Liver (tissue), 9 donors: ENCODE data around the gene TMEM59. TPM values are rescaled to one million over a fixed set of nuclear protein-coding genes. Genes with fewer than 3 reads are reported as not detected.

Experiments used
- DNase-seq: peaks from one replicate; pipeline ENCODE4 v3.0.0-alpha.2; 2017; ENCODE audit warnings: low spot score
- H3K27ac ChIP-seq, 2 donors: one replicate each; pipeline ENCODE4 v1.7.0; 2013; ENCODE audit warnings: inconsistent platforms in 2 of 2, low read length in 2 of 2, control low read depth in 1 of 2, low read depth in 1 of 2, mild to moderate bottlenecking in 1 of 2
- H3K27me3 ChIP-seq, 4 donors: one replicate each; pipeline versions ENCODE4 v1.6.1 to v1.7.0; 2013; ENCODE audit warnings: low read length in 3 of 4, inconsistent platforms in 1 of 4, mild to moderate bottlenecking in 1 of 4, moderate library complexity in 1 of 4; ENCODE audit not compliant: control insufficient read depth in 4 of 4, insufficient read depth in 4 of 4
- H3K36me3 ChIP-seq, 4 donors: one replicate each; pipeline versions ENCODE4 v1.6.1 to v1.7.0; 2013; ENCODE audit warnings: low read length in 3 of 4, mild to moderate bottlenecking in 3 of 4, low read depth in 1 of 4, moderate library complexity in 1 of 4; ENCODE audit not compliant: control insufficient read depth in 4 of 4, insufficient read depth in 3 of 4
- H3K4me1 ChIP-seq, 4 donors: one replicate each; pipeline versions ENCODE4 v1.6.1 to v1.7.0; 2013; ENCODE audit warnings: low read length in 3 of 4, mild to moderate bottlenecking in 3 of 4, moderate library complexity in 1 of 4; ENCODE audit not compliant: control insufficient read depth in 4 of 4, insufficient read depth in 4 of 4
- H3K4me3 ChIP-seq, 3 donors: one replicate each; pipeline versions ENCODE4 v1.6.1 to v1.7.0; 2013; ENCODE audit warnings: low read length in 3 of 3, control low read depth in 1 of 3, low read depth in 1 of 3, mild to moderate bottlenecking in 1 of 3
- H3K9ac ChIP-seq, 2 donors: one replicate each; pipeline ENCODE4 v1.7.0; 2013; ENCODE audit warnings: low read length in 2 of 2, mild to moderate bottlenecking in 2 of 2, moderate library complexity in 2 of 2, control low read depth in 1 of 2, low read depth in 1 of 2
- H3K9me3 ChIP-seq, 4 donors: one replicate each; pipeline versions ENCODE4 v1.6.1 to v1.7.0; 2013; ENCODE audit warnings: low read length in 3 of 4; ENCODE audit not compliant: control insufficient read depth in 4 of 4
- EGR1 ChIP-seq, 2 donors: IDR thresholded peaks; 2 replicates each; pipeline ENCODE4 v1.6.1; 2016 to 2018; ENCODE audit warnings: antibody characterized with exemption in 2 of 2, low read depth in 2 of 2
- FOXA1 ChIP-seq: IDR thresholded peaks from 2 replicates; pipeline ENCODE4 v1.6.1; 2016; ENCODE audit warnings: antibody characterized with exemption
- FOXA2 ChIP-seq: IDR thresholded peaks from 2 replicates; pipeline ENCODE4 v1.6.1; 2016; ENCODE audit warnings: antibody characterized with exemption
- GABPA ChIP-seq, 2 donors: IDR thresholded peaks in 1 of 2; conservative IDR thresholded peaks in 1 of 2; 2 replicates each; pipeline ENCODE4 v1.6.1; 2016; ENCODE audit warnings: antibody characterized with exemption in 2 of 2, mild to moderate bottlenecking in 1 of 2, moderate library complexity in 1 of 2
- HNF4A ChIP-seq, 2 donors: conservative IDR thresholded peaks; 2 replicates each; pipeline ENCODE4 v1.6.1; 2016; ENCODE audit warnings: antibody characterized with exemption in 2 of 2, mild to moderate bottlenecking in 2 of 2
- HNF4G ChIP-seq: IDR thresholded peaks from 2 replicates; pipeline ENCODE4 v1.6.1; 2016; ENCODE audit warnings: antibody characterized with exemption
- NR2F2 ChIP-seq: IDR thresholded peaks from 2 replicates; pipeline ENCODE4 v1.6.1; 2016; ENCODE audit warnings: antibody characterized with exemption
- RAD21 ChIP-seq, 2 donors: IDR thresholded peaks; 2 replicates each; pipeline ENCODE4 v1.6.1; 2016; ENCODE audit warnings: antibody characterized with exemption in 2 of 2, mild to moderate bottlenecking in 2 of 2
- RXRA ChIP-seq, 2 donors: IDR thresholded peaks; 2 replicates each; pipeline ENCODE4 v1.6.1; 2017 to 2018; ENCODE audit warnings: antibody characterized with exemption in 2 of 2, mild to moderate bottlenecking in 1 of 2
- SP1 ChIP-seq: IDR thresholded peaks from 2 replicates; pipeline ENCODE4 v1.6.1; 2018; ENCODE audit warnings: antibody characterized with exemption, mild to moderate bottlenecking
- TAF1 ChIP-seq: conservative IDR thresholded peaks from 2 replicates; pipeline ENCODE4 v1.6.1; 2016; ENCODE audit warnings: antibody characterized with exemption, mild to moderate bottlenecking
- WGBS: extraction: QIAGEN DNeasy Blood & Tissue Kit; methylation state at CpG from one replicate; pipeline ENCODE4 v1.1.7; 2013; 5-methylcytosine and 5-hydroxymethylcytosine counted together
- polyA plus RNA-seq, 2 donors: library from polyadenylated mRNA; stranded (reverse) in 1 of 2; unstranded in 1 of 2; fragments of 200-250 nt in 1 of 2; fragments of >200 nt in 1 of 2; fragmentation: Nextera tagmentation in 1 of 2; extraction: Ambion mirVana in 1 of 2; gene quantifications; one replicate each; pipeline versions ENCODE4 v1.2.1 to v1.2.3, GENCODE V29; 2013 to 2015
- total RNA-seq, 2 donors: library from RNA; depleted of rRNA; stranded (reverse); fragments of >200 nt; gene quantifications; one replicate each; pipeline ENCODE4 v1.2.3, GENCODE V29; 2014
- TF ChIP-seq, protein P1 (sequence below): fragments of 150-350 bp; IDR thresholded peaks from 2 replicates; pipeline ENCODE4 v1.5.1; 2017; ENCODE audit warnings: improper control_type of control experiment, low read depth, low read length; ENCODE audit not compliant: missing input control
- TF ChIP-seq, protein P2 (sequence below): IDR thresholded peaks from 2 replicates; pipeline ENCODE4 v1.6.1; 2016; ENCODE audit warnings: antibody characterized with exemption
- TF ChIP-seq, protein P3 (sequence below): IDR thresholded peaks from 2 replicates; pipeline ENCODE4 v1.6.1; 2016; ENCODE audit warnings: antibody characterized with exemption
- TF ChIP-seq, protein P4 (sequence below): IDR thresholded peaks from 2 replicates; pipeline ENCODE4 v1.6.1; 2016; ENCODE audit warnings: antibody characterized with exemption
- donor health status: healthy.
- donor health status: healthy.
- donor health status: healthy.
- donor health status: healthy.
- donor health status: healthy.

TMEM59 gene
- total and polyA plus RNA-seq, 4 donors, result 255 to 436 (median 279) TPM

DNA sequence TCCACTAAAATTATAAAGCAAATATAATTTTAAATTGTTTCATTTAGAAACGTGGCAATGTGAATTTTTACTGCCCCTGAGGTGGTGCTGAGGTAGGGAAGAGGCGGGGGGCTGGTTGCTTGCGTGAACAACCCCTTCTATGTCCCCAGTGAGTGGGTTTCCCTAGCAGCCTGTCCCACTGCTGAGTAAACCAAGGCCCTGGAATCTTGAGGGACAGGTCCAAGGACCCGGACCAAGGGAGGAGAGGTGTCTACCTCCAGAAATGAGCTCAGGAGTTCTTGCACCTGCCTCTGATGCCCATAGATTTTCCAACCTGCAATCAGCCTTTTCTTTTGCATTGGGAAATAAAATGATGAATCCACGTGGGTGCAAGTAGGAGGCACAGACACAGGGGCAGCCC lies 34.4 kb downstream of the TMEM59 start (continued):
- no peak for TF ChIP-seq GABPA (IDR thresholded peaks at IDR 0.05 in 1 of 2, conservative IDR thresholded peaks at IDR 0.05 in 1 of 2)
- no peak for TF ChIP-seq EGR1 (IDR thresholded peaks at IDR 0.05; ENCODE audit: low read depth in 2 of 2)
- TF ChIP-seq, protein P1, sequence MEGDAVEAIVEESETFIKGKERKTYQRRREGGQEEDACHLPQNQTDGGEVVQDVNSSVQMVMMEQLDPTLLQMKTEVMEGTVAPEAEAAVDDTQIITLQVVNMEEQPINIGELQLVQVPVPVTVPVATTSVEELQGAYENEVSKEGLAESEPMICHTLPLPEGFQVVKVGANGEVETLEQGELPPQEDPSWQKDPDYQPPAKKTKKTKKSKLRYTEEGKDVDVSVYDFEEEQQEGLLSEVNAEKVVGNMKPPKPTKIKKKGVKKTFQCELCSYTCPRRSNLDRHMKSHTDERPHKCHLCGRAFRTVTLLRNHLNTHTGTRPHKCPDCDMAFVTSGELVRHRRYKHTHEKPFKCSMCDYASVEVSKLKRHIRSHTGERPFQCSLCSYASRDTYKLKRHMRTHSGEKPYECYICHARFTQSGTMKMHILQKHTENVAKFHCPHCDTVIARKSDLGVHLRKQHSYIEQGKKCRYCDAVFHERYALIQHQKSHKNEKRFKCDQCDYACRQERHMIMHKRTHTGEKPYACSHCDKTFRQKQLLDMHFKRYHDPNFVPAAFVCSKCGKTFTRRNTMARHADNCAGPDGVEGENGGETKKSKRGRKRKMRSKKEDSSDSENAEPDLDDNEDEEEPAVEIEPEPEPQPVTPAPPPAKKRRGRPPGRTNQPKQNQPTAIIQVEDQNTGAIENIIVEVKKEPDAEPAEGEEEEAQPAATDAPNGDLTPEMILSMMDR, result no peak

DNA sequence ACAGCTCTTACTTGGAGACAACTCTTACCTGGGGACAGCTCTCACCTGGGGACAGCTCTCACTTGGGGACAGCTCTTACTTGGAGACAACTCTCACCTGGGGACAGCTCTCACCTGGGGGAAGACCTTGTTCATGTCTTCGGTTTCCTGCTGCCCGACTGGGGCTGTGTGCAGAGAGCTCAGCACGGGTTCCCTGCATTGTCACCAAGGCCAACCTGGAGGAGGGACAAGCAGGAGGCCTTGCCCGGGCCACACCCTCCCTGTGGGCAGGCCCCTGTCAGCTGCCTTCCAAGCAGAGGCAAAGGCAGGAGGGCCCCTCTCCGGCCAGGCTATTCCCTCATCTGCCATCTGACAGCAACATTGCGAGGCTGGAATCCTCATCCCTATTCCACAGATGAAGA lies 35.0 kb downstream of the TMEM59 start, which contains the start of gene LDLRAD1:
LDLRAD1 (minus strand) TSS at position 208 of the 400 bp plus-strand sequence; CDS start at position 134, 74 bp downstream.
- Histone ChIP-seq H3K9me3 (no peaks in the 10 kb centered on the region), H3K4me3 (no peak within 1 kb of the TSS), H3K27ac (no peak within 1 kb of the TSS), H3K4me1 (peaks cover 0 to 5% (median 1%) of the 10 kb centered on the region in 4 donors), H3K9ac (no peak within 1 kb of the TSS), H3K36me3 (no peaks in the 10 kb centered on the region), H3K27me3 (no peaks in the 10 kb centered on the region)
- no peak for DNase-seq
- TF ChIP-seq HNF4G, result no peak
- TF ChIP-seq TAF1, result no peak
- TF ChIP-seq RXRA (IDR thresholded peaks at IDR 0.05), result no peak
- TF ChIP-seq, protein P1, result no peak
- TF ChIP-seq, protein P2, sequence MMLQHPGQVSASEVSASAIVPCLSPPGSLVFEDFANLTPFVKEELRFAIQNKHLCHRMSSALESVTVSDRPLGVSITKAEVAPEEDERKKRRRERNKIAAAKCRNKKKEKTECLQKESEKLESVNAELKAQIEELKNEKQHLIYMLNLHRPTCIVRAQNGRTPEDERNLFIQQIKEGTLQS, result no peak
- no peak for TF ChIP-seq FOXA1
- TF ChIP-seq HNF4A (conservative IDR thresholded peaks at IDR 0.05), result no peak
- no peak for TF ChIP-seq RAD21 (IDR thresholded peaks at IDR 0.05)
- TF ChIP-seq, protein P3, sequence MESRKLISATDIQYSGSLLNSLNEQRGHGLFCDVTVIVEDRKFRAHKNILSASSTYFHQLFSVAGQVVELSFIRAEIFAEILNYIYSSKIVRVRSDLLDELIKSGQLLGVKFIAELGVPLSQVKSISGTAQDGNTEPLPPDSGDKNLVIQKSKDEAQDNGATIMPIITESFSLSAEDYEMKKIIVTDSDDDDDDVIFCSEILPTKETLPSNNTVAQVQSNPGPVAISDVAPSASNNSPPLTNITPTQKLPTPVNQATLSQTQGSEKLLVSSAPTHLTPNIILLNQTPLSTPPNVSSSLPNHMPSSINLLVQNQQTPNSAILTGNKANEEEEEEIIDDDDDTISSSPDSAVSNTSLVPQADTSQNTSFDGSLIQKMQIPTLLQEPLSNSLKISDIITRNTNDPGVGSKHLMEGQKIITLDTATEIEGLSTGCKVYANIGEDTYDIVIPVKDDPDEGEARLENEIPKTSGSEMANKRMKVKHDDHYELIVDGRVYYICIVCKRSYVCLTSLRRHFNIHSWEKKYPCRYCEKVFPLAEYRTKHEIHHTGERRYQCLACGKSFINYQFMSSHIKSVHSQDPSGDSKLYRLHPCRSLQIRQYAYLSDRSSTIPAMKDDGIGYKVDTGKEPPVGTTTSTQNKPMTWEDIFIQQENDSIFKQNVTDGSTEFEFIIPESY, result no peak
- TF ChIP-seq SP1, result no peak
- no peak for TF ChIP-seq FOXA2
- TF ChIP-seq NR2F2, result no peak
- TF ChIP-seq, protein P4, sequence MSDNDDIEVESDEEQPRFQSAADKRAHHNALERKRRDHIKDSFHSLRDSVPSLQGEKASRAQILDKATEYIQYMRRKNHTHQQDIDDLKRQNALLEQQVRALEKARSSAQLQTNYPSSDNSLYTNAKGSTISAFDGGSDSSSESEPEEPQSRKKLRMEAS, result no peak
- 58% methylated on average over 6 of the region's 6 CpGs for WGBS
